ENCODE measurements around the gene MKRN2. TPM values are rescaled to one million over a fixed set of nuclear protein-coding genes. Genes with fewer than 3 reads are reported as not detected.

Gene MKRN2
- total RNA-seq, 1 experiment from 2014 or later, result 27.9 TPM

DNA sequence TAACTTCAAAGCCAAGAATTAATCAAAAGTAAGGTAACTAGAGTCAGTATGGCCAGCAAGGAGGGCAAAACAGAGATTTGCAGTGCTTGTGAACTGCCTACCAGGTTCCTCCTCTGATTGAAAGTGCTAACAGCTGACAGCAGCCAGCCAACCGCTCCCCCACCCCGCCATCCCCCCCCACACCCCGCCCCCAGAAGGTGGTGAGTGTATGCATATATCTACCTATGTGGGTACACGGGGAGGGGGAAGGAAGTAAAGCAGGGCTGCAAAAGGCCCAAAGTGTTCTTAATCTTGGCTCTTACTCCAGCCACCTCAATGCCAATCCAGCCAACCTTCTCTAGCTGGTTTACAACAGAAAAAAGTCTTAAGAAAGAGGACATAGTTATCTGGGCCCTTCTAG is 56.4 kb downstream of the MKRN2 start:
- no TSS peak for BruUV-seq (replicated peaks)
- H3K27ac ChIP-seq (ENCODE audit: low read depth, low read length), result no peak overlapping the region
- ChIA-PET RAD21 (ENCODE audit: low non-redundant PET in 1 of 2, low total read pairs in 2 of 2, uncharacterized antibody in 2 of 2, unreplicated experiment in 2 of 2) (no interaction called here), CTCF (no interaction called here), POLR2A (no interaction called here)
- no peaks in the 10 kb centered on the region for H3K9me3 ChIP-seq (ENCODE audit: control insufficient read depth in 1 of 2, insufficient read depth in 1 of 2, low read depth in 1 of 2, low read length in 2 of 2)
- DNase-seq (ENCODE audit: low read depth, low spot score) (no peak), ATAC-seq (no peak)
- H3K27me3 ChIP-seq (ENCODE audit: insufficient read depth, low read length), result no peaks in the 10 kb centered on the region
- TF ChIP-seq TCF7L2 (IDR thresholded peaks at IDR 0.05; ENCODE audit: borderline replicate concordance, extremely low read depth, insufficient read depth, insufficient read length) (no peak), POLR2AphosphoS5 (IDR thresholded peaks at IDR 0.05; ENCODE audit: low read depth, low read length) (no peak), YY1 (IDR thresholded peaks at IDR 0.05; ENCODE audit: extremely low read depth, insufficient replicate concordance, low read depth, low read length) (no peak), EZH2phosphoT487 (IDR thresholded peaks at IDR 0.05; ENCODE audit: borderline replicate concordance) (no peak)
- TF ChIP-seq, protein P1, sequence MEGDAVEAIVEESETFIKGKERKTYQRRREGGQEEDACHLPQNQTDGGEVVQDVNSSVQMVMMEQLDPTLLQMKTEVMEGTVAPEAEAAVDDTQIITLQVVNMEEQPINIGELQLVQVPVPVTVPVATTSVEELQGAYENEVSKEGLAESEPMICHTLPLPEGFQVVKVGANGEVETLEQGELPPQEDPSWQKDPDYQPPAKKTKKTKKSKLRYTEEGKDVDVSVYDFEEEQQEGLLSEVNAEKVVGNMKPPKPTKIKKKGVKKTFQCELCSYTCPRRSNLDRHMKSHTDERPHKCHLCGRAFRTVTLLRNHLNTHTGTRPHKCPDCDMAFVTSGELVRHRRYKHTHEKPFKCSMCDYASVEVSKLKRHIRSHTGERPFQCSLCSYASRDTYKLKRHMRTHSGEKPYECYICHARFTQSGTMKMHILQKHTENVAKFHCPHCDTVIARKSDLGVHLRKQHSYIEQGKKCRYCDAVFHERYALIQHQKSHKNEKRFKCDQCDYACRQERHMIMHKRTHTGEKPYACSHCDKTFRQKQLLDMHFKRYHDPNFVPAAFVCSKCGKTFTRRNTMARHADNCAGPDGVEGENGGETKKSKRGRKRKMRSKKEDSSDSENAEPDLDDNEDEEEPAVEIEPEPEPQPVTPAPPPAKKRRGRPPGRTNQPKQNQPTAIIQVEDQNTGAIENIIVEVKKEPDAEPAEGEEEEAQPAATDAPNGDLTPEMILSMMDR (IDR thresholded peaks at IDR 0.05 in 2 of 3, conservative IDR thresholded peaks at IDR 0.05 in 1 of 3; ENCODE audit: borderline replicate concordance in 1 of 3, insufficient read depth in 1 of 3, low read depth in 2 of 3, low read length in 2 of 3), result no peak
- TF ChIP-seq, protein P2, sequence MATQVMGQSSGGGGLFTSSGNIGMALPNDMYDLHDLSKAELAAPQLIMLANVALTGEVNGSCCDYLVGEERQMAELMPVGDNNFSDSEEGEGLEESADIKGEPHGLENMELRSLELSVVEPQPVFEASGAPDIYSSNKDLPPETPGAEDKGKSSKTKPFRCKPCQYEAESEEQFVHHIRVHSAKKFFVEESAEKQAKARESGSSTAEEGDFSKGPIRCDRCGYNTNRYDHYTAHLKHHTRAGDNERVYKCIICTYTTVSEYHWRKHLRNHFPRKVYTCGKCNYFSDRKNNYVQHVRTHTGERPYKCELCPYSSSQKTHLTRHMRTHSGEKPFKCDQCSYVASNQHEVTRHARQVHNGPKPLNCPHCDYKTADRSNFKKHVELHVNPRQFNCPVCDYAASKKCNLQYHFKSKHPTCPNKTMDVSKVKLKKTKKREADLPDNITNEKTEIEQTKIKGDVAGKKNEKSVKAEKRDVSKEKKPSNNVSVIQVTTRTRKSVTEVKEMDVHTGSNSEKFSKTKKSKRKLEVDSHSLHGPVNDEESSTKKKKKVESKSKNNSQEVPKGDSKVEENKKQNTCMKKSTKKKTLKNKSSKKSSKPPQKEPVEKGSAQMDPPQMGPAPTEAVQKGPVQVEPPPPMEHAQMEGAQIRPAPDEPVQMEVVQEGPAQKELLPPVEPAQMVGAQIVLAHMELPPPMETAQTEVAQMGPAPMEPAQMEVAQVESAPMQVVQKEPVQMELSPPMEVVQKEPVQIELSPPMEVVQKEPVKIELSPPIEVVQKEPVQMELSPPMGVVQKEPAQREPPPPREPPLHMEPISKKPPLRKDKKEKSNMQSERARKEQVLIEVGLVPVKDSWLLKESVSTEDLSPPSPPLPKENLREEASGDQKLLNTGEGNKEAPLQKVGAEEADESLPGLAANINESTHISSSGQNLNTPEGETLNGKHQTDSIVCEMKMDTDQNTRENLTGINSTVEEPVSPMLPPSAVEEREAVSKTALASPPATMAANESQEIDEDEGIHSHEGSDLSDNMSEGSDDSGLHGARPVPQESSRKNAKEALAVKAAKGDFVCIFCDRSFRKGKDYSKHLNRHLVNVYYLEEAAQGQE (IDR thresholded peaks at IDR 0.05; ENCODE audit: low read depth), result no peak
- H3K9me2 ChIP-seq (ENCODE audit: insufficient read depth), result no peaks in the 10 kb centered on the region
- H3K9ac ChIP-seq (ENCODE audit: low read length), result no peak overlapping the region
- peaks cover 73% of the 10 kb centered on the region for H3K79me2 ChIP-seq (ENCODE audit: insufficient read depth, low read length)
- H3K4me1 ChIP-seq (ENCODE audit: control insufficient read depth in 1 of 2, insufficient read depth in 2 of 2, low read length in 2 of 2), result no peaks in the 10 kb centered on the region
- no peak overlapping the region for H2AFZ ChIP-seq (ENCODE audit: low read depth, low read length, poor library complexity, severe bottlenecking)
- H3K4me2 ChIP-seq (ENCODE audit: low read length), result no peak overlapping the region
- intact Hi-C loops (cut with micrococcal nuclease), result no loop called here
- H3K4me3 ChIP-seq (replicated peaks in 1 of 2; ENCODE audit: low read depth in 1 of 2, low read length in 2 of 2), result no peak overlapping the region
- H3K36me3 ChIP-seq (ENCODE audit: control insufficient read depth in 1 of 2, insufficient read depth in 2 of 2, low read length in 2 of 2), result peaks cover 14 to 20% of the 10 kb centered on the region in 2 experiments
- H4K20me1 ChIP-seq (ENCODE audit: insufficient read depth), result peaks cover 8% of the 10 kb centered on the region

Measured in HCT116 (cell line).